Endothelial cell of umbilical vein (primary cell): ENCODE results near the gene PTPRF. TPM values are rescaled to one million over a fixed set of nuclear protein-coding genes. Genes with fewer than 3 reads are reported as not detected.

Source experiments
- BruUV-seq: library from RNA; stranded (reverse); fragments of 400-500 nt; replicated peaks from 2 replicates; lab custom pipeline; 2021; lab: Mats Ljungman, UMichigan
- CTCF ChIA-PET: fragments of 300-600, 350-600 bp; sonication (Branson Sonifier 250); formaldehyde crosslinking; loops from one replicate; lab custom pipeline; 2021; ENCODE audit warnings: antibody characterized with exemption, inconsistent platforms; lab: Charles Lee
- POLR2A ChIA-PET: fragments of 300-600, 350-600 bp; sonication (Branson Sonifier 250); formaldehyde crosslinking; loops from one replicate; lab custom pipeline; 2021; ENCODE audit warnings: antibody characterized with exemption, inconsistent platforms; lab: Charles Lee
- DNase-seq: peaks from one replicate; pipeline ENCODE4 v3.0.0-alpha.2; 2011; ENCODE audit warnings: low read depth, low spot score
- FAIRE-seq: peaks from 2 replicates; lab custom pipeline; 2011; peaks lifted over from hg19 to GRCh38; lab: Jason Lieb, UNC
- H2AFZ ChIP-seq: 2 replicates; pipeline ENCODE4 v1.6.0; 2012; ENCODE audit warnings: low read depth, low read length, control low read depth, inconsistent platforms
- H3K27ac ChIP-seq: 2 replicates; pipeline ENCODE4 v1.5.1; 2011; ENCODE audit warnings: low read depth, mild to moderate bottlenecking, control low read depth, low read length, moderate library complexity; ENCODE audit not compliant: insufficient read depth
- H3K27me3 ChIP-seq, 2 experiments: 2 replicates each; pipeline versions ENCODE4 v1.6.0 to v1.6.1; 2011; ENCODE audit warnings: low read length in 2 of 2, mixed read lengths in 1 of 2; ENCODE audit not compliant: control insufficient read depth in 2 of 2, insufficient read depth in 2 of 2
- H3K36me3 ChIP-seq, 2 experiments: 2 replicates in 1 of 2; 3 replicates in 1 of 2; pipeline ENCODE4 v1.5.1; 2011; ENCODE audit warnings: low read length in 2 of 2, mild to moderate bottlenecking in 1 of 2, moderate library complexity in 1 of 2; ENCODE audit not compliant: control insufficient read depth in 2 of 2, insufficient read depth in 2 of 2; ENCODE audit errors: extremely low read depth in 1 of 2
- H3K4me1 ChIP-seq: 3 replicates; pipeline ENCODE4 v1.5.1; 2011; ENCODE audit warnings: mild to moderate bottlenecking, low read length; ENCODE audit not compliant: control insufficient read depth, insufficient read depth; ENCODE audit errors: extremely low read depth
- H3K4me2 ChIP-seq: 2 replicates; pipeline ENCODE4 v1.6.1; 2011; ENCODE audit warnings: low read length, control low read depth, mixed read lengths; ENCODE audit not compliant: insufficient read depth
- H3K4me3 ChIP-seq, 3 experiments: fragments of 200-600 bp in 1 of 3; sonication (generic), shearing (Covaris generic) in 1 of 3; replicated peaks in 1 of 3; 2 replicates each; pipeline ENCODE4 v1.5.1; 2011 to 2016; ENCODE audit warnings: control low read depth in 3 of 3, low read length in 3 of 3, mild to moderate bottlenecking in 2 of 3, inconsistent platforms in 1 of 3, low read depth in 1 of 3, moderate library complexity in 1 of 3; ENCODE audit not compliant: insufficient read depth in 1 of 3
- H3K79me2 ChIP-seq: 2 replicates; pipeline ENCODE4 v1.6.0; 2012; ENCODE audit warnings: low read length, inconsistent platforms; ENCODE audit not compliant: control insufficient read depth, insufficient read depth
- H3K9ac ChIP-seq: replicated peaks from 2 replicates; pipeline ENCODE3; 2011; ENCODE audit warnings: low read length, control low read depth; ENCODE audit not compliant: insufficient read depth; ENCODE audit errors: extremely low read depth
- H3K9me1 ChIP-seq: replicated peaks from 3 replicates; pipeline ENCODE4 v1.6.0; 2011; ENCODE audit warnings: mild to moderate bottlenecking, low read length; ENCODE audit not compliant: control insufficient read depth, insufficient read depth; ENCODE audit errors: extremely low read depth
- H3K9me3 ChIP-seq: replicated peaks from 2 replicates; pipeline ENCODE4 v1.5.1; 2012; ENCODE audit warnings: low read length, inconsistent platforms; ENCODE audit not compliant: control insufficient read depth, insufficient read depth
- H4K20me1 ChIP-seq: replicated peaks from 2 replicates; pipeline ENCODE3; 2011; ENCODE audit warnings: mild to moderate bottlenecking, low read length; ENCODE audit not compliant: control insufficient read depth, insufficient read depth; ENCODE audit errors: extremely low read depth
- EZH2 ChIP-seq: IDR thresholded peaks from 2 replicates; pipeline ENCODE4 v1.6.1; 2012; ENCODE audit warnings: borderline replicate concordance, low read depth, mild to moderate bottlenecking, moderate library complexity, low read length, inconsistent platforms; ENCODE audit not compliant: severe bottlenecking
- FOS ChIP-seq: IDR thresholded peaks from 2 replicates; pipeline ENCODE4 v1.6.1; 2011; ENCODE audit warnings: mild to moderate bottlenecking, low read length, moderate library complexity, borderline replicate concordance; ENCODE audit not compliant: insufficient read depth
- GATA2 ChIP-seq: IDR thresholded peaks from 2 replicates; pipeline ENCODE4 v1.7.0; 2011; ENCODE audit warnings: low read depth, mild to moderate bottlenecking, moderate library complexity, mixed read lengths, low read length; ENCODE audit not compliant: insufficient read length, insufficient read depth
- JUN ChIP-seq: IDR thresholded peaks from 2 replicates; pipeline ENCODE4 v1.6.1; 2011; ENCODE audit warnings: borderline replicate concordance, low read depth; ENCODE audit not compliant: insufficient read length, insufficient read depth
- MAX ChIP-seq: IDR thresholded peaks from 2 replicates; pipeline ENCODE4 v1.6.1; 2011; ENCODE audit not compliant: insufficient read depth, insufficient read length
- MYC ChIP-seq: IDR thresholded peaks from one replicate; pipeline ENCODE4 v1.6.1; 2011; ENCODE audit warnings: mild to moderate bottlenecking, low read depth, low read length
- POLR2A ChIP-seq: IDR thresholded peaks from 2 replicates; pipeline ENCODE4 v1.6.1; 2012; ENCODE audit warnings: low read depth, mild to moderate bottlenecking, control low read depth, low read length
- POLR2AphosphoS5 ChIP-seq: IDR thresholded peaks from 2 replicates; pipeline ENCODE4 v1.6.1; 2012; ENCODE audit warnings: low read depth, mild to moderate bottlenecking, control low read depth, low read length, moderate library complexity; ENCODE audit not compliant: insufficient read depth
- dilution Hi-C: fragments of 300-500 bp; cut with MboI; formaldehyde crosslinking; loops from one replicate; pipeline ENCODE4 v1.15.0; 2019; ENCODE audit warnings: low sequenced_read_pairs; ENCODE audit not compliant: extremely low pct_ligation_motif_present
- intact Hi-C: fragments of 100-400 bp; cut with micrococcal nuclease; formaldehyde crosslinking; loops from one replicate; pipeline ENCODE4 v1.10.0; 2022
- polyA plus RNA-seq, 4 experiments: library from polyadenylated mRNA; depleted of rRNA in 3 of 4; stranded (reverse) in 3 of 4; unstranded in 1 of 4; fragments of >200 nt; gene quantifications; 2 replicates each; pipeline versions ENCODE4 v1.2.1 to v1.2.3, GENCODE V29; 2011 to 2012; ENCODE audit warnings: missing spikeins in 1 of 4
- total RNA-seq: library from RNA; stranded (reverse); gene quantifications from 2 replicates; pipeline ENCODE4 v1.2.3, GENCODE V29; 2021
- TF ChIP-seq, protein P1 (sequence below), 2 donors: IDR thresholded peaks; 1 replicate in 1 of 2; 2 replicates in 1 of 2; pipeline ENCODE4 v1.5.1; 2011; ENCODE audit warnings: low read length in 2 of 2, mild to moderate bottlenecking in 2 of 2, moderate library complexity in 2 of 2, control low read depth in 1 of 2, inconsistent platforms in 1 of 2, low read depth in 1 of 2; ENCODE audit not compliant: insufficient read depth in 1 of 2; ENCODE audit errors: extremely low read depth in 1 of 2

The PTPRF gene
- total and polyA plus RNA-seq, 2 donors (not counting 3 experiments of a cell fraction or from before 2014, with no cell fraction given): 217 to 338 TPM

GRCh38 chr1:43552813-43553212, 22.1 kb downstream of the PTPRF start:
- H2AFZ ChIP-seq: no peak overlapping the region
- FAIRE-seq (no peak), DNase-seq (no peak)
- H3K9me3 ChIP-seq: no peaks in the 10 kb centered on the region
- H4K20me1 ChIP-seq: no peaks in the 10 kb centered on the region
- ChIA-PET CTCF (interaction anchor here (0.6 to 2.6 kb wide), 2 partner anchors 10 to 23 kb away, joined by 3 to 28 read pairs; no protein-coding TSS in a partner anchor), POLR2A (no interaction called here)
- dilution Hi-C loops: no loop called here
- no peaks in the 10 kb centered on the region for H3K27me3 ChIP-seq
- intact Hi-C loops: no loop called here
- no peaks in the 10 kb centered on the region for H3K9me1 ChIP-seq
- BruUV-seq: no TSS peak
- H3K27ac ChIP-seq: no peak overlapping the region
- peaks cover 3% of the 10 kb centered on the region for H3K79me2 ChIP-seq
- TF ChIP-seq FOS (no peak), EZH2 (no peak), MYC (no peak), MAX (no peak), GATA2 (no peak), JUN (no peak), POLR2A (no peak), POLR2AphosphoS5 (no peak)
- TF ChIP-seq, protein P1, sequence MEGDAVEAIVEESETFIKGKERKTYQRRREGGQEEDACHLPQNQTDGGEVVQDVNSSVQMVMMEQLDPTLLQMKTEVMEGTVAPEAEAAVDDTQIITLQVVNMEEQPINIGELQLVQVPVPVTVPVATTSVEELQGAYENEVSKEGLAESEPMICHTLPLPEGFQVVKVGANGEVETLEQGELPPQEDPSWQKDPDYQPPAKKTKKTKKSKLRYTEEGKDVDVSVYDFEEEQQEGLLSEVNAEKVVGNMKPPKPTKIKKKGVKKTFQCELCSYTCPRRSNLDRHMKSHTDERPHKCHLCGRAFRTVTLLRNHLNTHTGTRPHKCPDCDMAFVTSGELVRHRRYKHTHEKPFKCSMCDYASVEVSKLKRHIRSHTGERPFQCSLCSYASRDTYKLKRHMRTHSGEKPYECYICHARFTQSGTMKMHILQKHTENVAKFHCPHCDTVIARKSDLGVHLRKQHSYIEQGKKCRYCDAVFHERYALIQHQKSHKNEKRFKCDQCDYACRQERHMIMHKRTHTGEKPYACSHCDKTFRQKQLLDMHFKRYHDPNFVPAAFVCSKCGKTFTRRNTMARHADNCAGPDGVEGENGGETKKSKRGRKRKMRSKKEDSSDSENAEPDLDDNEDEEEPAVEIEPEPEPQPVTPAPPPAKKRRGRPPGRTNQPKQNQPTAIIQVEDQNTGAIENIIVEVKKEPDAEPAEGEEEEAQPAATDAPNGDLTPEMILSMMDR (IDR thresholded peaks at IDR 0.05; ENCODE audit: extremely low read depth in 1 of 2, insufficient read depth in 1 of 2, low read depth in 1 of 2, low read length in 2 of 2): no peak
- no peak overlapping the region for H3K9ac ChIP-seq
- no peak overlapping the region for H3K4me3 ChIP-seq
- no peak overlapping the region for H3K4me2 ChIP-seq
- no peaks in the 10 kb centered on the region for H3K4me1 ChIP-seq
- peaks cover 8 to 25% of the 10 kb centered on the region in 2 experiments for H3K36me3 ChIP-seq
